OCI-LY3 (cell line): ENCODE measurements around the gene KRTAP6-2.

Source experiments
- EZH2phosphoT487 ChIP-seq: fragments of 200-600 bp; shearing (Covaris generic); IDR thresholded peaks from 2 replicates; pipeline ENCODE4 v1.6.1; 2018; ENCODE audit warnings: antibody characterized with exemption, mixed run types, low read depth
- TF ChIP-seq, protein P1 (sequence below): fragments of 200-600, 300-600 bp; sonication (generic); IDR thresholded peaks from 2 replicates; pipeline ENCODE4 v1.5.1; 2014; ENCODE audit warnings: antibody characterized with exemption, low read length, low read depth

DNA sequence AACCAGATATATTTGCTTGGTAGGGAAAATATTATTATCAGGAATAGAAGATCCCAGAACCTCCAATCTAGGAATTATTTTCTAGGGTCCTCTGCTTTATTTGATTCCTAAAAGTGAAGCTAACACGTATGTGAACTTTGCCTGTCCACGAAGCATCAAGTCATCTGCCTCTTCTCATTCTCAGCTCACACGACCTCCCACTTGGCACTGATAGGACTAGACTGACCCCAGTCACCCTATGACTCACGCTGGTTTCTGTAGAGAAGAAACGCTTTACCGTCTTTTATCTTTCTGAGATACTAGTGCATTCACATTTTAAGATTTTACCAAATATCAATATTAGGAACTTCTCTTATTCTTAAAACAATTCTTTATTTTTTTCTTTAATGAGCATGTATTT is 35.6 kb downstream of the KRTAP6-2 start:
- TF ChIP-seq, protein P1, sequence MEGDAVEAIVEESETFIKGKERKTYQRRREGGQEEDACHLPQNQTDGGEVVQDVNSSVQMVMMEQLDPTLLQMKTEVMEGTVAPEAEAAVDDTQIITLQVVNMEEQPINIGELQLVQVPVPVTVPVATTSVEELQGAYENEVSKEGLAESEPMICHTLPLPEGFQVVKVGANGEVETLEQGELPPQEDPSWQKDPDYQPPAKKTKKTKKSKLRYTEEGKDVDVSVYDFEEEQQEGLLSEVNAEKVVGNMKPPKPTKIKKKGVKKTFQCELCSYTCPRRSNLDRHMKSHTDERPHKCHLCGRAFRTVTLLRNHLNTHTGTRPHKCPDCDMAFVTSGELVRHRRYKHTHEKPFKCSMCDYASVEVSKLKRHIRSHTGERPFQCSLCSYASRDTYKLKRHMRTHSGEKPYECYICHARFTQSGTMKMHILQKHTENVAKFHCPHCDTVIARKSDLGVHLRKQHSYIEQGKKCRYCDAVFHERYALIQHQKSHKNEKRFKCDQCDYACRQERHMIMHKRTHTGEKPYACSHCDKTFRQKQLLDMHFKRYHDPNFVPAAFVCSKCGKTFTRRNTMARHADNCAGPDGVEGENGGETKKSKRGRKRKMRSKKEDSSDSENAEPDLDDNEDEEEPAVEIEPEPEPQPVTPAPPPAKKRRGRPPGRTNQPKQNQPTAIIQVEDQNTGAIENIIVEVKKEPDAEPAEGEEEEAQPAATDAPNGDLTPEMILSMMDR = no peak
- no peak for TF ChIP-seq EZH2phosphoT487
